SK-N-SH treated with all-trans-retinoic acid at 6 μM for 48 hours (cell line): ENCODE data around the gene AIG1.

ENCODE experiments used
- ATAC-seq: fragments of 200-7000 bp; cut with Tn5 transposase; 3 replicates; pipeline ENCODE4 v1.9.1; 2020; ENCODE audit warnings: mild to moderate bottlenecking, moderate library complexity
- ARNTL ChIP-seq: fragments of 450-650 bp; formaldehyde crosslinking; IDR thresholded peaks from 2 replicates; pipeline ENCODE4 v1.5.0; 2020; ENCODE audit warnings: low read depth, mild to moderate bottlenecking, moderate library complexity, borderline replicate concordance
- BACH2 ChIP-seq: fragments of 250-450 bp; sonication (Bioruptor Pico); IDR thresholded peaks from 2 replicates; pipeline ENCODE4 v1.9.0; 2021; ENCODE audit warnings: mild to moderate bottlenecking, borderline replicate concordance
- CREB5 ChIP-seq: fragments of 250-450 bp; sonication (Bioruptor Pico); IDR thresholded peaks from 2 replicates; pipeline ENCODE4 v1.5.1; 2020; ENCODE audit warnings: low read depth, mild to moderate bottlenecking, moderate library complexity
- CSDC2 ChIP-seq: fragments of 250-450 bp; sonication (Bioruptor Pico); IDR thresholded peaks from 2 replicates; pipeline ENCODE4 v1.5.0; 2020; ENCODE audit warnings: mild to moderate bottlenecking, moderate library complexity
- ESRRG ChIP-seq: fragments of 250-450 bp; sonication (Bioruptor Pico); IDR thresholded peaks from 2 replicates; pipeline ENCODE4 v1.6.1; 2021; ENCODE audit warnings: mild to moderate bottlenecking
- GLIS3 ChIP-seq: fragments of 250-450 bp; sonication (Bioruptor Pico); IDR thresholded peaks from 2 replicates; pipeline ENCODE4 v1.5.0; 2020; ENCODE audit warnings: mild to moderate bottlenecking, moderate library complexity
- ISL1 ChIP-seq: fragments of 250-450 bp; sonication (Bioruptor Pico); IDR thresholded peaks from 2 replicates; pipeline ENCODE4 v2.1.2; 2022; ENCODE audit warnings: mild to moderate bottlenecking, moderate library complexity
- OSR1 ChIP-seq: fragments of 250-450 bp; sonication (Bioruptor Pico); IDR thresholded peaks from 2 replicates; pipeline ENCODE4 v1.8.0; 2022; ENCODE audit warnings: moderate library complexity, mild to moderate bottlenecking, inconsistent platforms
- PPARA ChIP-seq: fragments of 250-450 bp; sonication (Bioruptor Pico); IDR thresholded peaks from 2 replicates; pipeline ENCODE4 v1.5.0; 2020; ENCODE audit warnings: mild to moderate bottlenecking, borderline replicate concordance
- RARB ChIP-seq: fragments of 250-450 bp; sonication (Bioruptor Pico); IDR thresholded peaks from 2 replicates; pipeline ENCODE4 v1.8.0; 2021; ENCODE audit warnings: mild to moderate bottlenecking, moderate library complexity
- SNAI2 ChIP-seq: fragments of 250-450 bp; sonication (Bioruptor Pico); IDR thresholded peaks from 2 replicates; pipeline ENCODE4 v1.5.0; 2020; ENCODE audit warnings: mild to moderate bottlenecking, moderate library complexity
- TCF4 ChIP-seq: fragments of 250-450 bp; sonication (Bioruptor Pico); IDR thresholded peaks from 2 replicates; pipeline ENCODE4 v1.8.0; 2021; ENCODE audit warnings: mild to moderate bottlenecking, moderate library complexity, borderline replicate concordance
- TOX ChIP-seq: fragments of 250-450 bp; sonication (Bioruptor Pico); IDR thresholded peaks from 2 replicates; pipeline ENCODE4 v1.8.0; 2021; ENCODE audit warnings: mild to moderate bottlenecking, moderate library complexity, borderline replicate concordance
- ZC3H10 ChIP-seq: fragments of 250-450 bp; sonication (Bioruptor Pico); IDR thresholded peaks from 2 replicates; pipeline ENCODE4 v1.5.1; 2021; ENCODE audit warnings: mild to moderate bottlenecking, moderate library complexity
- ZFP3 ChIP-seq: fragments of 250-450 bp; sonication (Bioruptor Pico); IDR thresholded peaks from 2 replicates; pipeline ENCODE4 v1.5.0; 2020; ENCODE audit warnings: mild to moderate bottlenecking, moderate library complexity
- ZFP30 ChIP-seq: fragments of 450-650 bp; formaldehyde crosslinking; IDR thresholded peaks from 2 replicates; pipeline ENCODE4 v1.5.0; 2022; ENCODE audit warnings: mild to moderate bottlenecking, moderate library complexity
- ZNF565 ChIP-seq: fragments of 450-650 bp; formaldehyde crosslinking; conservative IDR thresholded peaks from 2 replicates; pipeline ENCODE4 v1.5.0; 2020; ENCODE audit warnings: low read depth, mild to moderate bottlenecking, moderate library complexity
- ZNF70 ChIP-seq: fragments of 450-650 bp; formaldehyde crosslinking; IDR thresholded peaks from 2 replicates; pipeline ENCODE4 v1.5.0; 2020; ENCODE audit warnings: mild to moderate bottlenecking, moderate library complexity
- TF ChIP-seq, protein P1 (sequence below): fragments of 250-450 bp; sonication (Bioruptor Pico); IDR thresholded peaks from 2 replicates; pipeline ENCODE4 v1.5.1; 2021; ENCODE audit warnings: mild to moderate bottlenecking, moderate library complexity
- TF ChIP-seq, protein P2 (sequence below): fragments of 250-450 bp; sonication (Bioruptor Pico); IDR thresholded peaks from 2 replicates; pipeline ENCODE4 v1.8.0; 2021; ENCODE audit warnings: low read depth, mild to moderate bottlenecking, moderate library complexity, borderline replicate concordance
- TF ChIP-seq, protein P3 (sequence below): fragments of 250-450 bp; sonication (Bioruptor Pico); IDR thresholded peaks from 2 replicates; pipeline ENCODE4 v1.5.0; 2020; ENCODE audit warnings: mild to moderate bottlenecking, moderate library complexity

AIG1 gene

DNA sequence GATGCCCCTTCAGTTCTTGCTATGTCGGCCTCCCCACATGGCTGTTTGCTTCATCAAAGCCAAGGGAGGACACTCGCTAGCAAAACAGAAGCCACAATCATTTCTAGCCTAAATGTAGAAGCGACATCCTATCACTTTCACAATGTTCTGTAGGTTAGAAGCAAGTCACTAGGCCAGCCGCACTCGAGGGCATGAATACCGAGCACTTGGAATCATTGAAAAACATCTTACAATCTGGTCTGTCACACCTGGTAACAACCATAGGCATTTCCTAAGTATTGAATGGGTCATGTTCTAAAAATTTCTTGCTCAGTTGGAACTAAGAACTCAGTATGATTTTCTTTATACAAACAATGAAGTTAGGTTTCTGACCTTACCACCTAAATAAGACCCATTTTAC is 192.3 kb downstream of the AIG1 start (continued):
- TF ChIP-seq GLIS3, result no peak
- TF ChIP-seq, all 23 proteins: peak for 0

- ATAC-seq, result no peak
- no peak for TF ChIP-seq BACH2 (CRISPR knock-in tag)
- TF ChIP-seq GLIS3, result no peak
- TF ChIP-seq ZFP30 (CRISPR knock-in tag), result no peak
- TF ChIP-seq TCF4 (CRISPR knock-in tag), result no peak
- TF ChIP-seq ZC3H10 (CRISPR knock-in tag), result no peak
- no peak for TF ChIP-seq ESRRG (CRISPR knock-in tag)
- TF ChIP-seq, protein P1, sequence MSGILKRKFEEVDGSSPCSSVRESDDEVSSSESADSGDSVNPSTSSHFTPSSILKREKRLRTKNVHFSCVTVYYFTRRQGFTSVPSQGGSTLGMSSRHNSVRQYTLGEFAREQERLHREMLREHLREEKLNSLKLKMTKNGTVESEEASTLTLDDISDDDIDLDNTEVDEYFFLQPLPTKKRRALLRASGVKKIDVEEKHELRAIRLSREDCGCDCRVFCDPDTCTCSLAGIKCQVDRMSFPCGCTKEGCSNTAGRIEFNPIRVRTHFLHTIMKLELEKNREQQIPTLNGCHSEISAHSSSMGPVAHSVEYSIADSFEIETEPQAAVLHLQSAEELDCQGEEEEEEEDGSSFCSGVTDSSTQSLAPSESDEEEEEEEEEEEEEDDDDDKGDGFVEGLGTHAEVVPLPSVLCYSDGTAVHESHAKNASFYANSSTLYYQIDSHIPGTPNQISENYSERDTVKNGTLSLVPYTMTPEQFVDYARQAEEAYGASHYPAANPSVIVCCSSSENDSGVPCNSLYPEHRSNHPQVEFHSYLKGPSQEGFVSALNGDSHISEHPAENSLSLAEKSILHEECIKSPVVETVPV (CRISPR knock-in tag), result no peak
- no peak for TF ChIP-seq ZNF565
- TF ChIP-seq, protein P2, sequence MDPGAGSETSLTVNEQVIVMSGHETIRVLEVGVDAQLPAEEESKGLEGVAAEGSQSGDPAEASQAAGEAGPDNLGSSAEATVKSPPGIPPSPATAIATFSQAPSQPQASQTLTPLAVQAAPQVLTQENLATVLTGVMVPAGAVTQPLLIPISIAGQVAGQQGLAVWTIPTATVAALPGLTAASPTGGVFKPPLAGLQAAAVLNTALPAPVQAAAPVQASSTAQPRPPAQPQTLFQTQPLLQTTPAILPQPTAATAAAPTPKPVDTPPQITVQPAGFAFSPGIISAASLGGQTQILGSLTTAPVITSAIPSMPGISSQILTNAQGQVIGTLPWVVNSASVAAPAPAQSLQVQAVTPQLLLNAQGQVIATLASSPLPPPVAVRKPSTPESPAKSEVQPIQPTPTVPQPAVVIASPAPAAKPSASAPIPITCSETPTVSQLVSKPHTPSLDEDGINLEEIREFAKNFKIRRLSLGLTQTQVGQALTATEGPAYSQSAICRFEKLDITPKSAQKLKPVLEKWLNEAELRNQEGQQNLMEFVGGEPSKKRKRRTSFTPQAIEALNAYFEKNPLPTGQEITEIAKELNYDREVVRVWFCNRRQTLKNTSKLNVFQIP (CRISPR knock-in tag), result no peak
- TF ChIP-seq ZFP3 (CRISPR knock-in tag), result no peak
- TF ChIP-seq CSDC2 (CRISPR knock-in tag), result no peak
- no peak for TF ChIP-seq ZNF70 (CRISPR knock-in tag)
- no peak for TF ChIP-seq SNAI2 (CRISPR knock-in tag)
- TF ChIP-seq PPARA (CRISPR knock-in tag), result no peak
- no peak for TF ChIP-seq ISL1 (CRISPR knock-in tag)
- TF ChIP-seq ARNTL (CRISPR knock-in tag), result no peak
- TF ChIP-seq CREB5 (CRISPR knock-in tag), result no peak
- TF ChIP-seq OSR1 (CRISPR knock-in tag), result no peak
- TF ChIP-seq TOX (CRISPR knock-in tag), result no peak
- TF ChIP-seq, all 23 proteins: peak for 0
These were observed 192.9 kb downstream of the AIG1 start for GRCh38 chr6:143253586-143253985.

DNA sequence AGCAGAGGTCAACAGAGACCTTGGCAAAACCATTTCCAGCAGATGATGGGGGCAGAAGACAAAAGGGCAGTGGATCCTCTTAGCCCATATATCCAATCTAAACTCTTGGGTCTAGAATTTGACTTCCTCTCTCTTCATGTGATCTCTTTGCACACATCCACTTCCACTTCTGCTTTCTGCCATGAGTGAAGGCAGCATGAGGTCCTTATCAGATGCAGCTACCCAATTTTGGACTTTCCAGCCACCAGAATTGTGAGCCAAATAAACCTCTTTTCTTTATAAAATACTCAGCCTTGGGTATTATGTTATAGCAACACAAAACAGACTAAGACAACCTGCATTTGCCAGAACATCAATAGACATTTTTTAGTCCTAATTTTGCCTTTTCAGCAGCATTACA is 198.3 kb downstream of the AIG1 start:
- no peak for TF ChIP-seq GLIS3
- TF ChIP-seq PPARA (CRISPR knock-in tag), result no peak
- TF ChIP-seq, protein P3, sequence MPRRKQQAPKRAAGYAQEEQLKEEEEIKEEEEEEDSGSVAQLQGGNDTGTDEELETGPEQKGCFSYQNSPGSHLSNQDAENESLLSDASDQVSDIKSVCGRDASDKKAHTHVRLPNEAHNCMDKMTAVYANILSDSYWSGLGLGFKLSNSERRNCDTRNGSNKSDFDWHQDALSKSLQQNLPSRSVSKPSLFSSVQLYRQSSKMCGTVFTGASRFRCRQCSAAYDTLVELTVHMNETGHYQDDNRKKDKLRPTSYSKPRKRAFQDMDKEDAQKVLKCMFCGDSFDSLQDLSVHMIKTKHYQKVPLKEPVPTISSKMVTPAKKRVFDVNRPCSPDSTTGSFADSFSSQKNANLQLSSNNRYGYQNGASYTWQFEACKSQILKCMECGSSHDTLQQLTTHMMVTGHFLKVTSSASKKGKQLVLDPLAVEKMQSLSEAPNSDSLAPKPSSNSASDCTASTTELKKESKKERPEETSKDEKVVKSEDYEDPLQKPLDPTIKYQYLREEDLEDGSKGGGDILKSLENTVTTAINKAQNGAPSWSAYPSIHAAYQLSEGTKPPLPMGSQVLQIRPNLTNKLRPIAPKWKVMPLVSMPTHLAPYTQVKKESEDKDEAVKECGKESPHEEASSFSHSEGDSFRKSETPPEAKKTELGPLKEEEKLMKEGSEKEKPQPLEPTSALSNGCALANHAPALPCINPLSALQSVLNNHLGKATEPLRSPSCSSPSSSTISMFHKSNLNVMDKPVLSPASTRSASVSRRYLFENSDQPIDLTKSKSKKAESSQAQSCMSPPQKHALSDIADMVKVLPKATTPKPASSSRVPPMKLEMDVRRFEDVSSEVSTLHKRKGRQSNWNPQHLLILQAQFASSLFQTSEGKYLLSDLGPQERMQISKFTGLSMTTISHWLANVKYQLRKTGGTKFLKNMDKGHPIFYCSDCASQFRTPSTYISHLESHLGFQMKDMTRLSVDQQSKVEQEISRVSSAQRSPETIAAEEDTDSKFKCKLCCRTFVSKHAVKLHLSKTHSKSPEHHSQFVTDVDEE (CRISPR knock-in tag), result no peak
- no peak for TF ChIP-seq ZNF70 (CRISPR knock-in tag)
- no peak for TF ChIP-seq SNAI2 (CRISPR knock-in tag)
- no peak for TF ChIP-seq CSDC2 (CRISPR knock-in tag)
- no peak for TF ChIP-seq BACH2 (CRISPR knock-in tag)
- no peak for TF ChIP-seq OSR1 (CRISPR knock-in tag)
- no peak for TF ChIP-seq ISL1 (CRISPR knock-in tag)
- no peak for TF ChIP-seq ZFP30 (CRISPR knock-in tag)
- ATAC-seq, result no peak

GRCh38 chr6:143260857-143261256 is 200.2 kb downstream of the AIG1 start:
- no peak for ATAC-seq

More at GRCh38 chr6:143260857-143261256, 200.2 kb downstream of the AIG1 start:
- TF ChIP-seq GLIS3, result no peak
- no peak for TF ChIP-seq TCF4 (CRISPR knock-in tag)
- TF ChIP-seq, protein P2 (CRISPR knock-in tag), result no peak
- TF ChIP-seq OSR1 (CRISPR knock-in tag), result no peak
- no peak for TF ChIP-seq CREB5 (CRISPR knock-in tag)
- TF ChIP-seq, protein P3 (CRISPR knock-in tag), result no peak
- TF ChIP-seq RARB (CRISPR knock-in tag), result no peak
- no peak for TF ChIP-seq ZFP3 (CRISPR knock-in tag)
- TF ChIP-seq BACH2 (CRISPR knock-in tag), result no peak
